ENCODE data around the gene CYGB. TPM values are rescaled to one million over a fixed set of nuclear protein-coding genes. Genes with fewer than 3 reads are reported as not detected.

CYGB gene
- total and polyA plus RNA-seq, 10 of the 15 experiments (the other 5 are each of a cell fraction or from before 2014, with no cell fraction given), result 0.34 TPM; not detected in 9

DNA sequence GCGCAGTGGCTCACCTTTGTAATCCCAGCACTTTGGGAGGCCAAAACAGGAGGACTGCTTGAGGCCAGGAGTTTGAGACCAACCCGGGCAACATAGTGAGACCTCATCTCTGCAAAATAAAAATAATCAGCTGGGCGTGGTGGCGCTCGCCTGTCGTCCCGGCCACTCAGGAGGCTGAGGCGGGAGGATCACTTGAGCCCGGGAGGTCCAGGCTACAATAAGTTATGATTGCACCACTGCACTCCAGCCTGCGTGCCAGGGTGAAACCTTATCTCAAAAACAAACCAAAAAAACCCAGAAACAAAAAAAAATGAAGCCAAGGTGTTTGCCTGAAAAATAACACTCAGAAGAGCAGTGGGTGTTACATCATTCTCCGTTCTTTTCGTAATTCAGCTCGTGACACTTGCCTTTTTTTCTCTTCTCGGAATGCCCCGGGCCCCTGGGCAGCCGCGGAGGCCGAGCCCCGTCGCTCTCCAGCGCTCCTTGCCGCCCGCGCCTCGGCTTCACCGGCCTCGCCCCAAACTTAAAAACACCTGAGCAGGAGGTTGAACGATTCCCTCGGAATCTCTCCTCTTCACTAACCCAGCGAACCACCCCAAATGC is 19.4 kb upstream of the CYGB start (continued):
- TF ChIP-seq SRF (IDR thresholded peaks at IDR 0.05; ENCODE audit: low read depth in 2 of 2, low read length in 2 of 2), result no peak
- TF ChIP-seq ZSCAN29 (IDR thresholded peaks at IDR 0.05), result no peak

DNA sequence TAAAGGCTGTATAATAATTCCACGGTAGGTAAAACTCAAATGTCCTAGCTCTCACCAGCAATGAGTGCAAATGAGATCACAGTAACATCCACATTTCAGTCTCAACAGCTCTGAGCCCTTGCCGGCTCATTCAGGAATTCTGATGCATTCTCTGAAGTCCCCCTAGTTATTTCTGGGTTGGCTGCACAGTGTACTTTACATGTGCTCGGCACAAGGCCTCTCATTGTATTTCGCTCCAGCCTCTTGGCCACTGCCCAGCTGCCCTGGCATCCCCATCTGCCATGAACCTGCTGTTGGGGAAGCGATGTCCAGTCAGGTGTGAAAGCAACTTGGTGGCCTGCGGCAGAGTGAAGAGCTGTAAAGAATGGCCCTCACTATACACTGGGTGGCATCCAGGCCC is 16.6 kb upstream of the CYGB start:
- intact Hi-C loops (cut with micrococcal nuclease; ENCODE audit: unreplicated experiment), result no loop called here
- H2AFZ ChIP-seq (ENCODE audit: control insufficient read depth, low read depth, low read length), result no peak overlapping the region
- BruUV-seq (replicated peaks), result no TSS peak
- in situ Hi-C loops (cut with MboI), result no loop called here
- no peaks in the 10 kb centered on the region; the same call in 1 of the 2 replicates for H3K4me1 ChIP-seq (ENCODE audit: control insufficient read depth, insufficient read depth, low read length)
- no peak overlapping the region for H3K9ac ChIP-seq (ENCODE audit: control insufficient read depth, insufficient read depth, low read length)
- CTCF ChIA-PET, result interaction anchor here (0.9 to 7.9 kb wide), 3 partner anchors 31 to 128 kb away, joined by 3 to 46 read pairs (median 4); no protein-coding TSS in a partner anchor
- no peaks in the 10 kb centered on the region for H4K20me1 ChIP-seq (ENCODE audit: control insufficient read depth, insufficient read depth)
- H3K79me2 ChIP-seq (ENCODE audit: control insufficient read depth, insufficient read depth, low read length), result peaks cover 27% of the 10 kb centered on the region
- 0 out of 4 replicates have a peak, but pooled peaks cover 0 to under 1% of the 10 kb centered on the region in 2 experiments for H3K36me3 ChIP-seq (ENCODE audit: control insufficient read depth in 2 of 2, insufficient read depth in 2 of 2, low read length in 1 of 2)
- no peak for TF ChIP-seq NR2C2 (IDR thresholded peaks at IDR 0.05; ENCODE audit: borderline replicate concordance, control insufficient read depth, insufficient read length, low read depth)
- H3K27ac ChIP-seq (ENCODE audit: control insufficient read depth, insufficient read depth), result no peak overlapping the region
- FAIRE-seq, result no peak
- H3K4me3 ChIP-seq, result no peak overlapping the region
- DNase-seq (ENCODE audit: low read depth, low spot score), result no peak
- SMC1A ChIA-PET (ENCODE audit: uncharacterized antibody, unreplicated experiment), result no interaction called here
- POLR2A ChIA-PET, result no interaction called here
- no peaks in the 10 kb centered on the region for H3K27me3 ChIP-seq (replicated peaks in 1 of 2; ENCODE audit: control insufficient read depth in 2 of 2, insufficient read depth in 2 of 2, low read length in 1 of 2)
- no peaks in the 10 kb centered on the region for H3K9me3 ChIP-seq (replicated peaks; ENCODE audit: control insufficient read depth, insufficient read depth, low read length)
- no peak overlapping the region for H3K4me2 ChIP-seq (ENCODE audit: control insufficient read depth, insufficient read depth)
- WGBS (ENCODE audit: insufficient coverage, insufficient replicate concordance, low lambda C conversion rate, missing lambda C conversion rate), result 75% methylated on average over 6 of the region's 6 CpGs
- RAD21 ChIA-PET (ENCODE audit: unreplicated experiment), result no interaction called here
- ATAC-seq, result no peak

DNA sequence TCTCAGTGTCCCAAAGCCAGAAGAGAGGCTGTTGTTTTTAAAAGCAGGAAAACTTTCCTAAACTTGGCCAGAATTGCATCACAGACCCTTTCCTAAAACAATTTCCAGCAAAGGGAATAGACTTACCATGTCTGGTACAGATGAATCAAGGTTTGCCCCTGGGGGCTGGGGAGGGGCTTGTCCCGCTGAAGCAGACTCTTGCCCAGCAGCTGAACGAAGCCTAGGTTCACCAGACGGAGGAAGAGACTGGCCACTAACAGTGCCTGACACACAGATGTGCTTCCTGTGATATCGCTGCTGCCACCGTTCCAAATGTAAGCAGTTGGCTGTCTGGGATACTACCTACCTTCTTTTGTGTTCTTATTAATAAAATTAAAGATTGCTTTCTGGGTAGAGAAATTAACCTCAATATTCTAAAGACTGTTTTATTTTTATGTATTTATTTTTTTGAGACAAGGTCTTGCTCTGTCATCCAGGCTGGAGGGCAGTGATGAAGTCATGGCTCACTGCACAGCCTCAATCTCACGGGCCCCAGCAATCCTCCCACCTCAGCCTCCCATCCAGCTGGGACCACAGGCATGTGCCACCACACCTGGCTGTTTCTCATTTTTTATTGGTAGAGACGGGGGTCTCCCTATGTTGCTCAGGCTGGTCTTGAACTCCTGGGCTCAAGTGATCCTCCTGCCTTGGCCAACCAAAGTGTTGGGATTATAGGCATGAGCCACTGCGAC is 15.8 kb upstream of the CYGB start:
- Histone ChIP-seq H3K9ac (ENCODE audit: control insufficient read depth, insufficient read depth, low read length) (no peak overlapping the region), H3K27ac (ENCODE audit: control insufficient read depth, insufficient read depth) (no peak overlapping the region), H3K79me2 (ENCODE audit: control insufficient read depth, insufficient read depth, low read length) (peaks cover 19% of the 10 kb centered on the region), H2AFZ (ENCODE audit: control insufficient read depth, low read depth, low read length) (no peak overlapping the region), H3K27me3 (replicated peaks in 1 of 2; ENCODE audit: control insufficient read depth in 2 of 2, insufficient read depth in 2 of 2, low read length in 1 of 2) (no peaks in the 10 kb centered on the region), H3K4me3 (no peak overlapping the region), H3K4me2 (ENCODE audit: control insufficient read depth, insufficient read depth) (no peak overlapping the region), H3K9me3 (replicated peaks; ENCODE audit: control insufficient read depth, insufficient read depth, low read length) (no peaks in the 10 kb centered on the region), H3K36me3 (ENCODE audit: control insufficient read depth in 2 of 2, insufficient read depth in 2 of 2, low read length in 1 of 2) (no peaks in the 10 kb centered on the region), H3K4me1 (ENCODE audit: control insufficient read depth, insufficient read depth, low read length) (no peaks in the 10 kb centered on the region; the same call in 1 of the 2 replicates), H4K20me1 (ENCODE audit: control insufficient read depth, insufficient read depth) (no peaks in the 10 kb centered on the region)
- ChIA-PET SMC1A (ENCODE audit: uncharacterized antibody, unreplicated experiment) (interaction anchor here (3.9 kb wide), 1 partner anchor 25 kb away, joined by 16 read pairs; no protein-coding TSS in a partner anchor), POLR2A (no interaction called here), RAD21 (ENCODE audit: unreplicated experiment) (interaction anchor here (2.8 kb wide), 1 partner anchor 71 kb away, joined by 9 read pairs; no protein-coding TSS in a partner anchor), CTCF (interaction anchor here (0.9 to 7.9 kb wide), 4 partner anchors 30 to 128 kb away, joined by 3 to 46 read pairs (median 7); no protein-coding TSS in a partner anchor)
- FAIRE-seq (no peak), DNase-seq (ENCODE audit: low read depth, low spot score) (no peak), ATAC-seq (no peak)
- WGBS (ENCODE audit: insufficient coverage, insufficient replicate concordance, low lambda C conversion rate, missing lambda C conversion rate), result 96% methylated on average over 8 of the region's 8 CpGs
- intact Hi-C loops (cut with micrococcal nuclease; ENCODE audit: unreplicated experiment), result no loop called here
- no TSS peak for BruUV-seq (replicated peaks)
- in situ Hi-C loops (cut with MboI), result no loop called here
- TF ChIP-seq, protein P1, sequence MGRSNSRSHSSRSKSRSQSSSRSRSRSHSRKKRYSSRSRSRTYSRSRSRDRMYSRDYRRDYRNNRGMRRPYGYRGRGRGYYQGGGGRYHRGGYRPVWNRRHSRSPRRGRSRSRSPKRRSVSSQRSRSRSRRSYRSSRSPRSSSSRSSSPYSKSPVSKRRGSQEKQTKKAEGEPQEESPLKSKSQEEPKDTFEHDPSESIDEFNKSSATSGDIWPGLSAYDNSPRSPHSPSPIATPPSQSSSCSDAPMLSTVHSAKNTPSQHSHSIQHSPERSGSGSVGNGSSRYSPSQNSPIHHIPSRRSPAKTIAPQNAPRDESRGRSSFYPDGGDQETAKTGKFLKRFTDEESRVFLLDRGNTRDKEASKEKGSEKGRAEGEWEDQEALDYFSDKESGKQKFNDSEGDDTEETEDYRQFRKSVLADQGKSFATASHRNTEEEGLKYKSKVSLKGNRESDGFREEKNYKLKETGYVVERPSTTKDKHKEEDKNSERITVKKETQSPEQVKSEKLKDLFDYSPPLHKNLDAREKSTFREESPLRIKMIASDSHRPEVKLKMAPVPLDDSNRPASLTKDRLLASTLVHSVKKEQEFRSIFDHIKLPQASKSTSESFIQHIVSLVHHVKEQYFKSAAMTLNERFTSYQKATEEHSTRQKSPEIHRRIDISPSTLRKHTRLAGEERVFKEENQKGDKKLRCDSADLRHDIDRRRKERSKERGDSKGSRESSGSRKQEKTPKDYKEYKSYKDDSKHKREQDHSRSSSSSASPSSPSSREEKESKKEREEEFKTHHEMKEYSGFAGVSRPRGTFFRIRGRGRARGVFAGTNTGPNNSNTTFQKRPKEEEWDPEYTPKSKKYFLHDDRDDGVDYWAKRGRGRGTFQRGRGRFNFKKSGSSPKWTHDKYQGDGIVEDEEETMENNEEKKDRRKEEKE (IDR thresholded peaks at IDR 0.05), result no peak
- TF ChIP-seq PAX5 (IDR thresholded peaks at IDR 0.05; ENCODE audit: borderline replicate concordance, low read depth, low read length), result 0 out of 2 replicates have a peak, but pooled peaks have one; percentile 14
